ENCODE measurements around the gene GLYATL1. TPM values are rescaled to one million over a fixed set of nuclear protein-coding genes. Genes with fewer than 3 reads are reported as not detected.

The GLYATL1 gene
- total and polyA plus RNA-seq, 10 of the 15 experiments (the other 5 are each of a cell fraction or from before 2014, with no cell fraction given) = not detected

GRCh38 chr11:58900479-58901420, 38.5 kb upstream of the GLYATL1 start:
- SMC1A ChIA-PET (ENCODE audit: uncharacterized antibody, unreplicated experiment) = interaction anchor here (0.7 to 2.0 kb wide), 7 partner anchors 22 to 434 kb away, joined by 3 to 6 read pairs (median 3); no protein-coding TSS in a partner anchor
- H3K27me3 ChIP-seq (replicated peaks in 1 of 2; ENCODE audit: control insufficient read depth in 2 of 2, insufficient read depth in 2 of 2, low read length in 1 of 2) = peaks cover 1 to 7% of the 10 kb centered on the region in 2 experiments
- H3K27ac ChIP-seq (ENCODE audit: control insufficient read depth, insufficient read depth) = no peak overlapping the region
- WGBS (ENCODE audit: insufficient coverage, insufficient replicate concordance, low lambda C conversion rate, missing lambda C conversion rate) = 41% methylated on average over 33 of the region's 36 CpGs
- no peak overlapping the region for H3K9ac ChIP-seq (ENCODE audit: control insufficient read depth, insufficient read depth, low read length)
- peak; percentile 90 for ATAC-seq
- RAD21 ChIA-PET (ENCODE audit: unreplicated experiment) = interaction anchor here (0.8 to 1.9 kb wide), 7 partner anchors 27 to 258 kb away, joined by 3 to 7 read pairs (median 3); no protein-coding TSS in a partner anchor
- DNase-seq (ENCODE audit: low read depth, low spot score) = peak; percentile 16
- H3K79me2 ChIP-seq (ENCODE audit: control insufficient read depth, insufficient read depth, low read length) = no peaks in the 10 kb centered on the region
- BruUV-seq (replicated peaks) = no TSS peak
- POLR2A ChIA-PET = no interaction called here
- CTCF ChIA-PET = interaction anchor here (0.9 to 2.3 kb wide), 21 partner anchors 9 to 377 kb away, joined by 3 to 14 read pairs (median 3); no protein-coding TSS in a partner anchor
- H3K4me3 ChIP-seq = no peak overlapping the region
- intact Hi-C loops (cut with micrococcal nuclease; ENCODE audit: unreplicated experiment) (loop anchor here (1.0 to 5.0 kb wide), 4 partner anchors 108 to 257 kb away; no protein-coding TSS in a partner anchor), in situ Hi-C loops (cut with MboI) (no loop called here)
- TF ChIP-seq PKNOX1 (IDR thresholded peaks at IDR 0.05) (peak; percentile 89), PBX3 (IDR thresholded peaks at IDR 0.05; ENCODE audit: insufficient replicate concordance, low read depth, low read length) (peak; percentile 82), SMC3 (IDR thresholded peaks at IDR 0.05; ENCODE audit: borderline replicate concordance, low read length) (peak; percentile 37; the same call in 1 of the 2 replicates), CTCF (IDR thresholded peaks at IDR 0.05 in 2 of 3, conservative IDR thresholded peaks at IDR 0.05 in 1 of 3; ENCODE audit: control insufficient read depth in 2 of 3, extremely low read depth in 1 of 3, insufficient read depth in 1 of 3, low read depth in 3 of 3, low read length in 3 of 3) (peak; percentile 51 to 66 (median 62); a peak in 5 of 6 replicates), MXI1 (IDR thresholded peaks at IDR 0.05; ENCODE audit: low read depth, low read length) (0 out of 2 replicates have a peak, but pooled peaks have one; percentile 25), PAX5 (IDR thresholded peaks at IDR 0.05; ENCODE audit: borderline replicate concordance, low read depth, low read length) (no peak), IKZF2 (IDR thresholded peaks at IDR 0.05) (no peak), RAD21 (IDR thresholded peaks at IDR 0.05; ENCODE audit: insufficient read depth, low read depth, low read length) (peak; percentile 52; the same call in 1 of the 2 replicates)
- H3K4me2 ChIP-seq (ENCODE audit: control insufficient read depth, insufficient read depth) = no peak overlapping the region
- H3K36me3 ChIP-seq (ENCODE audit: control insufficient read depth in 2 of 2, insufficient read depth in 2 of 2, low read length in 1 of 2) = no peaks in the 10 kb centered on the region
- FAIRE-seq = no peak
- no peaks in the 10 kb centered on the region for H3K9me3 ChIP-seq (replicated peaks; ENCODE audit: control insufficient read depth, insufficient read depth, low read length)
- H3K4me1 ChIP-seq (ENCODE audit: control insufficient read depth, insufficient read depth, low read length) = no peaks in the 10 kb centered on the region
- H2AFZ ChIP-seq (ENCODE audit: control insufficient read depth, low read depth, low read length) = no peak overlapping the region
- H4K20me1 ChIP-seq (ENCODE audit: control insufficient read depth, insufficient read depth) = no peaks in the 10 kb centered on the region
